ENCODE results near the gene SURF1.

GRCh38 chr9:133362359-133363044 is 6.2 kb upstream of the SURF1 start:
- no peak for TF ChIP-seq POLR2A (IDR thresholded peaks at IDR 0.05)
- no peak for TF ChIP-seq CTCF (IDR thresholded peaks at IDR 0.05)
- no peak for TF ChIP-seq EP300 (IDR thresholded peaks at IDR 0.05)

All from tibial nerve (tissue), 4 donors.